GM12891 (cell line): Measurements from ENCODE around the gene ALDH1L1.

ENCODE experiments used
- PAX5 ChIP-seq: IDR thresholded peaks from 2 replicates; pipeline ENCODE4 v1.6.1; 2011; ENCODE audit warnings: low read length, moderate library complexity, mild to moderate bottlenecking; ENCODE audit not compliant: insufficient read depth, severe bottlenecking
- POLR2A ChIP-seq: IDR thresholded peaks from 2 replicates; pipeline ENCODE4 v1.6.1; 2011; ENCODE audit warnings: low read depth, low read length, control low read depth
- POLR2AphosphoS5 ChIP-seq: IDR thresholded peaks from 2 replicates; pipeline ENCODE4 v1.6.1; 2011; ENCODE audit warnings: low read depth, low read length, control low read depth
- TAF1 ChIP-seq: IDR thresholded peaks from 2 replicates; pipeline ENCODE4 v1.6.1; 2011; ENCODE audit warnings: low read depth, low read length, control low read depth

GRCh38 chr3:126100634-126101301, 79.6 kb downstream of the ALDH1L1 start:
- TF ChIP-seq POLR2A (no peak), TAF1 (no peak), POLR2AphosphoS5 (no peak), PAX5 (peak; percentile 22)
